Inflammatory macrophage (primary cell): ENCODE data around the gene TMEFF2.
A peak's percentile ranks its signal among the peaks of the same experiment; 100 is the strongest.
"Not testable (repeated sequence)": the region's sequence is repeated elsewhere in the genome, so short reads cannot be mapped to it uniquely, and the experiment has no call there.

ENCODE experiments used
- DNase-seq, 2 donors: peaks; one replicate each; pipeline ENCODE4 v3.0.0-alpha.2; 2020 to 2022

The TMEFF2 gene

GRCh38 chr2:191927991-191928390 lies 266.7 kb downstream of the TMEFF2 start:
- peak; percentile 25 to 52 for DNase-seq

- no peak for DNase-seq
Observed at GRCh38 chr2:191927319-191927867, 267.3 kb downstream of the TMEFF2 start.

- no peak for DNase-seq
Observed at GRCh38 chr2:191926671-191927070, 268.1 kb downstream of the TMEFF2 start.

- DNase-seq = no peak
Observed at GRCh38 chr2:191923652-191923997, 271.1 kb downstream of the TMEFF2 start.

GRCh38 chr2:191922736-191923651 lies 271.7 kb downstream of the TMEFF2 start:
- no peak for DNase-seq

GRCh38 chr2:191921650-191922049 lies 273.1 kb downstream of the TMEFF2 start:
- DNase-seq = not testable (repeated sequence)

- no peak for DNase-seq
Observed at GRCh38 chr2:191920502-191920901, 274.2 kb downstream of the TMEFF2 start.

- no peak for DNase-seq
Observed at GRCh38 chr2:191917967-191918651, 276.6 kb downstream of the TMEFF2 start.

- DNase-seq = no peak
Observed at GRCh38 chr2:191917430-191917881, 277.3 kb downstream of the TMEFF2 start.

- DNase-seq = no peak
Observed at GRCh38 chr2:191916826-191917225, 277.9 kb downstream of the TMEFF2 start.

GRCh38 chr2:191915750-191916149 lies 279.0 kb downstream of the TMEFF2 start:
- no peak for DNase-seq

- DNase-seq = no peak
Observed at GRCh38 chr2:191913796-191914195, 280.9 kb downstream of the TMEFF2 start.

- no peak for DNase-seq
Observed at GRCh38 chr2:191912764-191913163, 282.0 kb downstream of the TMEFF2 start.

- DNase-seq = peak in 1 of 2 donors; percentile 24
Observed at GRCh38 chr2:191910518-191910917, 284.2 kb downstream of the TMEFF2 start.

- no peak for DNase-seq
Observed at GRCh38 chr2:191908874-191909273, 285.9 kb downstream of the TMEFF2 start.

- DNase-seq = no peak
Observed at GRCh38 chr2:191907545-191907944, 287.2 kb downstream of the TMEFF2 start.

GRCh38 chr2:191907091-191907490 lies 287.6 kb downstream of the TMEFF2 start:
- DNase-seq = no peak

- no peak for DNase-seq
Observed at GRCh38 chr2:191905336-191905735, 289.4 kb downstream of the TMEFF2 start.

- DNase-seq = no peak
Observed at GRCh38 chr2:191901031-191901430, 293.7 kb downstream of the TMEFF2 start.

GRCh38 chr2:191899410-191899809 lies 295.3 kb downstream of the TMEFF2 start:
- no peak for DNase-seq
